ENCODE data around the gene RPL15.
"Not testable (repeated sequence)": the region's sequence is repeated elsewhere in the genome, so short reads cannot be mapped to it uniquely, and the experiment has no call there.

RPL15 gene

DNA sequence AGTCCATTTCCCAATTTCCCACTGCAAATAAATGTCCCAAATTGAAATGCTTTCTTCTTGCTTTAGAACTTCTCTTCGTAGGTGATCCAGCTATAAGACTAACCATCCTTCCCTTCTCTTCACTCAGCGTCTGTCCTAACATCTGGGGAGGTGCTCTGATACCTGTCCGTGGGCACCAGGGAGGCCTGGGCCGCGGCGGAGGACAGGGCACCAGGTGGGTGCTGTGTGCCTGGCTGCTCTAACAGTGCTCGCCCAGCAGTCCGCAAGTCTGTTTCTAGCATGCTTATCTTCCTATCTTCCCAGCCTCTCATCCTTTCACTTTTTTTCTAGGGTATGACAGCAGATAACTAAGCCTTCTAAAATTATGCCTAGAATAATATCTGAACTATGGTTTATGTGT is 37.4 kb upstream of the RPL15 start:
- Mint-ChIP-seq H3K36me3 (ENCODE audit: insufficient read depth) (peaks cover 2% of the 10 kb centered on the region), H3K4me1 (peaks cover 23% of the 10 kb centered on the region), H3K27ac (ENCODE audit: low read depth) (peak overlapping the region; percentile 54)

GRCh38 chr3:23880703-23881339 is 36.1 kb upstream of the RPL15 start:
- Mint-ChIP-seq H3K4me3 (no peak overlapping the region), H3K4me1 (peaks cover 21% of the 10 kb centered on the region), H3K36me3 (ENCODE audit: insufficient read depth) (peaks cover 2% of the 10 kb centered on the region), H3K9me3 (no peaks in the 10 kb centered on the region), H3K27me3 (no peaks in the 10 kb centered on the region), H3K27ac (ENCODE audit: low read depth) (peak overlapping the region; percentile 25)
- ATAC-seq (replicated peaks; ENCODE audit: extremely low read depth, poor library complexity, severe bottlenecking): no peak
- DNase-seq (ENCODE audit: low spot score in 2 of 2): no peak

More for the DNA sequence above, 37.4 kb upstream of the RPL15 start:
- no peaks in the 10 kb centered on the region for H3K9me3 Mint-ChIP-seq
- no peak overlapping the region for H3K4me3 Mint-ChIP-seq
- H3K27me3 Mint-ChIP-seq: no peaks in the 10 kb centered on the region
- DNase-seq (ENCODE audit: low spot score in 2 of 2) (no peak), ATAC-seq (replicated peaks; ENCODE audit: extremely low read depth, poor library complexity, severe bottlenecking) (no peak)

DNA sequence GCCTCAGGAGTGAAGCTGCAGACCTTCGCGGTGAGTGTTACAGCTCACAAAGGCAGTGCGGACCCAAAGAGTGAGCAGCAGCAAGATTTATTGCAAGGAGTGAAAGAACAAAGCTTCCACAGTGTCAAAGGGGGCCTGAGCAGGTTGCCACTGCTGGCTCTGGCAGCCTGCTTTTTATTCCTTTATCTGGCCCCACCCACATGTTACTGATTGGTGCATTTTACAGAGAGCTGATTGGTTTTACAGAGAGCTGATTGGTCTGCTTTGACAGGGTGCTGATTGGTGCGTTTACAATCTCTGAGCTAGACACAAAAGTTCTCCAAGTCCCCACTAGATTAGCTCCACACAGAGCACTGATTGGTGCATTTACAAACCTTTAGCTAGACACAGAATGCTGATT is 34.9 kb upstream of the RPL15 start:
- not testable (repeated sequence) for H3K9me3 Mint-ChIP-seq; DNase-seq (ENCODE audit: low spot score in 2 of 2); ATAC-seq (replicated peaks; ENCODE audit: extremely low read depth, poor library complexity, severe bottlenecking); H3K36me3 Mint-ChIP-seq (ENCODE audit: insufficient read depth); H3K27ac Mint-ChIP-seq (ENCODE audit: low read depth); H3K27me3 Mint-ChIP-seq
- Mint-ChIP-seq H3K4me1 (peaks cover 18% of the 10 kb centered on the region), H3K4me3 (peak overlapping the region; percentile 9)

DNA sequence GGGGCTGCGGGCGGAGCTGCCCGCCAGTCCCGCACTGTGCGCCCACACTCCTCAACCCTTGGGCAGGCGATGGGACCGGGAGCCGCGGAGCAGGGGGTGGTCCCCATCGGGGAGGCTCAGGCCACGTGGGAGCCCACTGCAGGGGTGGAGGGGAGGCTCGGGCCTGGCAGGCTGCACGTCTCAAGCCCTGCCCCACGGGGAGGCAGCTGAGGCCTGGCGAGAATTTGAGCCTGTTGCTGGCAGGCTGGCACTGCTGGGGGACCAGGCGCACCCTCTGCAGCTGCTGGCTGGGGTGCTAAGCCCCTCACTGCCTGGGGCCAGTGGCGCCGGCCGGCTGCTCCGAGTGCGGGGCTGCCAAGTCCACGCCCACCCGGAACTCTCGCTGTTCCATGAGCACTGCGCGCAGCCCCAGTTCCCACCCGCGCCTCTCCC is 34.4 kb upstream of the RPL15 start:
- no peak overlapping the region for H3K27ac Mint-ChIP-seq (ENCODE audit: low read depth)
- no peak for DNase-seq (ENCODE audit: low spot score in 2 of 2)

DNA sequence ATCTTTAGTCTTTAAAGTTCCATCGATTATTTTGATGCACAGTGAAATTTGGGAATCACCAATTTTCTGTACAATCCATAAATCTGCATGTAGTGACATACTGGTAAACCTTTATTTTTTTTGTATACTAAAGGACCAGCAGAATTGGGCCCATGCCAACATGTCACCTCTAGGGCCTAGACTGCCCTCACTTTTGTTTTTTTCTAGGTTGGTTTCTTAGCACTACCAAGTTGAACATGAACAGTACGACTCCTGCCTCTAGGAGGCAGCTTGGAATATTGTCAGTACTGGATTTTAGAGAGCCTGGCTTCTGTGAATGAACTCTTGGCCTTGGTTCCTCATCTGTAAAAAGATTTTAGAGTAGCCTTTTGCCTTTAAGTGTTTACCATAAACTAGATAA is 32.5 kb upstream of the RPL15 start:
- no peak overlapping the region for H3K27ac Mint-ChIP-seq (ENCODE audit: low read depth)
- peaks cover 6% of the 10 kb centered on the region for H3K4me1 Mint-ChIP-seq
- ATAC-seq (replicated peaks; ENCODE audit: extremely low read depth, poor library complexity, severe bottlenecking) (no peak), DNase-seq (ENCODE audit: low spot score in 2 of 2) (no peak)
- H3K27me3 Mint-ChIP-seq: no peaks in the 10 kb centered on the region
- H3K4me3 Mint-ChIP-seq: no peak overlapping the region
- peaks cover 3% of the 10 kb centered on the region for H3K36me3 Mint-ChIP-seq (ENCODE audit: insufficient read depth)
- no peaks in the 10 kb centered on the region for H3K9me3 Mint-ChIP-seq

More for the DNA sequence above, 34.4 kb upstream of the RPL15 start:
- no peak overlapping the region for H3K4me3 Mint-ChIP-seq
- H3K4me1 Mint-ChIP-seq: peaks cover 15% of the 10 kb centered on the region
- H3K36me3 Mint-ChIP-seq (ENCODE audit: insufficient read depth): peaks cover 2% of the 10 kb centered on the region
- ATAC-seq (replicated peaks; ENCODE audit: extremely low read depth, poor library complexity, severe bottlenecking): no peak
- H3K9me3 Mint-ChIP-seq: no peaks in the 10 kb centered on the region
- H3K27me3 Mint-ChIP-seq: no peaks in the 10 kb centered on the region

- DNase-seq (ENCODE audit: low spot score in 2 of 2): no peak
Measured at GRCh38 chr3:23885210-23885609, 31.7 kb upstream of the RPL15 start.

GRCh38 chr3:23886311-23886710 is 30.6 kb upstream of the RPL15 start:
- no peak for ATAC-seq (replicated peaks; ENCODE audit: extremely low read depth, poor library complexity, severe bottlenecking)
- H3K9me3 Mint-ChIP-seq: no peaks in the 10 kb centered on the region
- H3K27ac Mint-ChIP-seq (ENCODE audit: low read depth): peak overlapping the region; percentile 42
- no peak overlapping the region for H3K4me3 Mint-ChIP-seq
- DNase-seq (ENCODE audit: low spot score in 2 of 2): no peak
- H3K4me1 Mint-ChIP-seq: peaks cover 6% of the 10 kb centered on the region
- peaks cover 5% of the 10 kb centered on the region for H3K36me3 Mint-ChIP-seq (ENCODE audit: insufficient read depth)
- H3K27me3 Mint-ChIP-seq: no peaks in the 10 kb centered on the region

More at GRCh38 chr3:23885210-23885609, 31.7 kb upstream of the RPL15 start:
- no peak for ATAC-seq (replicated peaks; ENCODE audit: extremely low read depth, poor library complexity, severe bottlenecking)
- Mint-ChIP-seq H3K27me3 (no peaks in the 10 kb centered on the region), H3K9me3 (no peaks in the 10 kb centered on the region), H3K4me1 (peaks cover 6% of the 10 kb centered on the region), H3K4me3 (no peak overlapping the region), H3K36me3 (ENCODE audit: insufficient read depth) (peaks cover 3% of the 10 kb centered on the region), H3K27ac (ENCODE audit: low read depth) (no peak overlapping the region)

DNA sequence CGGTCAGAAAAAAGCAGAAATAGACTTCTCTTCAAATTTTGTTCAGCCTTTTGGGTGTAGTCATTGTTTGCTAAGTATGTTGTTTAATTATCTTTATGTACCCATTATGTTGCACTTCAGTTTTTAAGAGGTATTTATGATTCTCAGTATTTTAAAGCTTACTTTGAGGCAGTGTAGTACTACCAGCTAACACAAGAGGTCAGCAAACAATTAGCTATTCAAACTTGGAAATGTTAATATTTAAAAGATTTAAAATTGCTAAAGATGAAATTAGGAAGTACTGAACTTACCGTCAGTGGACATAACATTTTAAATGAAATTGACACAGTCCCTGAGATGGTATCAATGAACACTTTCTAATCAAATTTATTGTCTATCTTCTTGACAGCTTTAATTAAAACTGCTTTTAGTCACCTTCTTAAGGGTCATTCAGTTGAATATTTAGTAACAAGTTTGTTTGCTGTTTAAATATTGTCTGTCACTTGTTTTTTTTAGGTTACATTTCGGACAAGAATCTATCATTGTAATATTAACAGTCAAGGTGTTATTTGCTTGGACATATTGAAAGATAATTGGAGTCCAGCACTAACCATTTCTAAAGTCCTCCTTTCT is 28.2 kb upstream of the RPL15 start:
- Mint-ChIP-seq H3K9me3 (no peaks in the 10 kb centered on the region), H3K27ac (ENCODE audit: low read depth) (no peak overlapping the region), H3K27me3 (no peaks in the 10 kb centered on the region), H3K4me1 (peaks cover 6% of the 10 kb centered on the region), H3K4me3 (no peak overlapping the region), H3K36me3 (ENCODE audit: insufficient read depth) (peaks cover 5% of the 10 kb centered on the region)
- ATAC-seq (replicated peaks; ENCODE audit: extremely low read depth, poor library complexity, severe bottlenecking) (no peak), DNase-seq (ENCODE audit: low spot score in 2 of 2) (no peak)

DNA sequence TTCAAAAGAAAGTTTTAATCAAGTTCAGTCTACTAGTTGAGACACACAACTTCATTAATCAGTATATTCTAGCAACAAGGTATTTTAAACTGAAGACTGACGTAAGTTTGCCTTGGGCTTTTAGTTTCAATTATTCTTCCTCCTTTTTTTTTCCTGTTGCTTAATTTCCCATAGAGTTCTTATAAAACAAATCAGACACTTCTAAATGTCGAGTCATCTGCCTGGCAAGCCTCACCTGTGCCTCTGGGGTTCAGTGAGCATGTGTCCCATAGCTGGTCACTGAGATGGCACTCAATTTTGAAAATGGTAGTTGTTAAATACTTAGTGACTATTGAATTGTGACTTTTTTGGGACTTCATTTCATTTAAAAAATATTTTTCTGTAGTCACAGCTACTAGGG is 27.5 kb upstream of the RPL15 start:
- Mint-ChIP-seq H3K27ac (ENCODE audit: low read depth) (no peak overlapping the region), H3K4me1 (peaks cover 6% of the 10 kb centered on the region), H3K4me3 (no peak overlapping the region), H3K27me3 (no peaks in the 10 kb centered on the region), H3K9me3 (no peaks in the 10 kb centered on the region), H3K36me3 (ENCODE audit: insufficient read depth) (peaks cover 7% of the 10 kb centered on the region)
- ATAC-seq (replicated peaks; ENCODE audit: extremely low read depth, poor library complexity, severe bottlenecking): no peak
- DNase-seq (ENCODE audit: low spot score in 2 of 2): no peak

DNA sequence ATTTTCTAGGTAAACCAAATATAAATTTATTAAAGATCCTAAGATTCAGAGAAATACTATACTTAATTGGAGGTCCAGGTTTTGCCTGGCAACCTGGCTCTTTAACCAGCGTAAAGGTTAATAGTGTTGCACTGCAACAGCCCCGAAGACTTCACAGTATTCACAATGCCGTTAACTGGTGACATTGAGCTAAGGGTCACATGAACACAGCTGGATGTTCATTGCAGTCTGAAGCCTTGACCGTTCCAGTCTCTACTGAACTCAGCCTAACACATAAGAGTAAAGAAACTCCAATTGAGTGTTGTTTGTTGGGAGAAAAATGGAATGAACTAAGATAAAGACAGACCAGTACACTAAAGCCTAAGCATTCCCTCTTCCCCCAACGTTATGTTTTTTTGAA is 27.0 kb upstream of the RPL15 start:
- no peak overlapping the region for H3K4me3 Mint-ChIP-seq
- DNase-seq (ENCODE audit: low spot score in 2 of 2) (no peak), ATAC-seq (replicated peaks; ENCODE audit: extremely low read depth, poor library complexity, severe bottlenecking) (no peak)
- no peak overlapping the region for H3K27ac Mint-ChIP-seq (ENCODE audit: low read depth)
- peaks cover 6% of the 10 kb centered on the region for H3K4me1 Mint-ChIP-seq
- H3K9me3 Mint-ChIP-seq: no peaks in the 10 kb centered on the region
- no peaks in the 10 kb centered on the region for H3K27me3 Mint-ChIP-seq
- H3K36me3 Mint-ChIP-seq (ENCODE audit: insufficient read depth): peaks cover 7% of the 10 kb centered on the region

DNA sequence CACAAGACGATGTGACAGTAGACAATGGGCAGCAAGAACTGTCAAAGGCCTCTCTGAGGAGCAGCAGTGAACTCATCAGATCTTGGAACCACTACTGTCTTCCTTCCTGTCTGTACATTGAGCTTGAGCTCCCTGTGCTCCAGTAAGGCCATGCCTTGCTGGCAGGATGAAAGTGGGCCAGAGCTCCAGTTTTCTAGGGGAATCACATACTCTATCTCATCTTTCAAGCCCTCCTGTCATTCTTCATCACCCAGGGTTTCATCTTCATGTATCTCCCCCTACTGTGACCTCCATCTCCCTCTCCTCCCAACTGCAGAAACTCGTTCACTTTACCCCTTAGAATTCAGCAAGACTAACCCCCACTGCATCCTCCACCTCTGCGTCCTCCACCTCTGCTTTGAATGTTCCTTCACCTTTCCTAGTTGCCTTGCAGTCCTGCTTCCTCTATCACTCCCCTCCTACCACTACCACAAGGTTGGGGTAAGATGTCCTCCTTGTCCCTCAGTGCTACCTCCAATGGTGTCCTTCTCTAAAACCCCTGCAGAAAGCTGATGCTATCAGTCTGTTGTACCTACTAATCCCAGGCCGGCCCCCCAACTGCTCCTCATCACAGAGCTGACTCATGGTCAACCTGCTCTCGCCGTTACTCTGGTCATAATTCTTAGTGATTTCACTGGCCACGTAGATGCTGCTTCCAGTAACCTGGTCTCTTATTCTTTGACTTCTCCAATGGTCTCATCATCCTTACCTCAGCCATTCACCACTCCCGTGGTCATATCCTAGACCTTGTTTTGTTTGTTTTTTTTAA is 22.5 kb upstream of the RPL15 start:
- Mint-ChIP-seq H3K36me3 (ENCODE audit: insufficient read depth) (peaks cover 7% of the 10 kb centered on the region), H3K27ac (ENCODE audit: low read depth) (peak overlapping the region; percentile 41), H3K27me3 (no peaks in the 10 kb centered on the region), H3K9me3 (no peaks in the 10 kb centered on the region), H3K4me1 (peaks cover 7% of the 10 kb centered on the region), H3K4me3 (no peak overlapping the region)
- DNase-seq (ENCODE audit: low spot score in 2 of 2) (no peak), ATAC-seq (replicated peaks; ENCODE audit: extremely low read depth, poor library complexity, severe bottlenecking) (no peak)

DNA sequence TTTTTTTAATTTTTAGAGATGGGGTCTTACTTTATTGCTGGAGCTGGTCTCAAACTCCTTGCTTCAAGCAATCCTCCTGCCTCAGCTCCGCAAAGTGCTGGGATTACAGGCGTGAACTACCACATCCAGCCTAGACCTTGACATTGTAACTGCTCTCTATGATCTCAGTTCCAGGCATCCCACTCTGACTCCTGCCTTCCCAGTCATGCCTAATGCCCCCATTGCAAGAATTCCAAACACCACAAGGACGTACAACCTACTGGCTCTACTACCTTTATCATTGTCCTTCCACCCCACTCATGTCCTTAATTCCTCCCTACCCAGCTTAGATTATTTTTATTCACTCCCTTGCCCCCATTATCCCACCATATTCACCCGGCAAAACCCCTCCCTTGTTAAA is 21.8 kb upstream of the RPL15 start:
- H3K27me3 Mint-ChIP-seq: no peaks in the 10 kb centered on the region
- H3K4me3 Mint-ChIP-seq: no peak overlapping the region
- ATAC-seq (replicated peaks; ENCODE audit: extremely low read depth, poor library complexity, severe bottlenecking) (no peak), DNase-seq (ENCODE audit: low spot score in 2 of 2) (no peak)
- no peak overlapping the region for H3K27ac Mint-ChIP-seq (ENCODE audit: low read depth)
- peaks cover 9% of the 10 kb centered on the region for H3K36me3 Mint-ChIP-seq (ENCODE audit: insufficient read depth)
- no peaks in the 10 kb centered on the region for H3K9me3 Mint-ChIP-seq
- peaks cover 7% of the 10 kb centered on the region for H3K4me1 Mint-ChIP-seq

GRCh38 chr3:23900744-23901143 is 16.2 kb upstream of the RPL15 start:
- ATAC-seq (replicated peaks; ENCODE audit: extremely low read depth, poor library complexity, severe bottlenecking) (no peak), DNase-seq (ENCODE audit: low spot score in 2 of 2) (no peak)
- Mint-ChIP-seq H3K36me3 (ENCODE audit: insufficient read depth) (peaks cover 18% of the 10 kb centered on the region), H3K27me3 (no peaks in the 10 kb centered on the region), H3K9me3 (no peaks in the 10 kb centered on the region), H3K27ac (ENCODE audit: low read depth) (no peak overlapping the region), H3K4me3 (no peak overlapping the region), H3K4me1 (peaks cover 7% of the 10 kb centered on the region)
